Loucy (cell line): ENCODE measurements around the gene CIDEA.

Source experiments
- H2AFZ ChIP-seq: fragments of 200-600 bp; sonication (generic); 2 replicates; pipeline ENCODE4 v1.6.0; 2016; ENCODE audit warnings: antibody characterized with exemption, mild to moderate bottlenecking, low read length, moderate library complexity
- H3F3A ChIP-seq: fragments of 200-600 bp; 2 replicates; pipeline ENCODE4 v1.6.0; 2016; ENCODE audit warnings: antibody characterized with exemption, low read depth, mild to moderate bottlenecking
- H3K27me3 ChIP-seq: fragments of 200-600 bp; sonication (generic); 2 replicates; pipeline ENCODE4 v1.6.1; 2014; ENCODE audit warnings: low read length, mild to moderate bottlenecking; ENCODE audit not compliant: insufficient read depth, poor library complexity, severe bottlenecking
- H3K36me3 ChIP-seq: fragments of 200-600 bp; sonication (generic); 2 replicates; pipeline ENCODE4 v1.6.1; 2016; ENCODE audit warnings: low read length; ENCODE audit not compliant: insufficient read depth
- H3K4me1 ChIP-seq: fragments of 200-600 bp; sonication (generic); 2 replicates; pipeline ENCODE4 v1.5.1; 2014; ENCODE audit warnings: low read length, mild to moderate bottlenecking; ENCODE audit not compliant: insufficient read depth, poor library complexity, severe bottlenecking
- H3K4me2 ChIP-seq: fragments of 200-600 bp; sonication (generic); 2 replicates; pipeline ENCODE4 v1.6.0; 2014; ENCODE audit warnings: antibody characterized with exemption, low read length, low read depth, mild to moderate bottlenecking; ENCODE audit not compliant: poor library complexity, severe bottlenecking
- H3K4me3 ChIP-seq: fragments of 200-600 bp; sonication (generic); 2 replicates; pipeline ENCODE4 v1.5.1; 2014; ENCODE audit warnings: low read length, mild to moderate bottlenecking, mixed read lengths; ENCODE audit not compliant: poor library complexity, severe bottlenecking
- H3K79me2 ChIP-seq: fragments of 200-600 bp; sonication (generic); 2 replicates; pipeline ENCODE4 v1.6.1; 2014; ENCODE audit warnings: low read length; ENCODE audit not compliant: insufficient read depth
- H3K9ac ChIP-seq: fragments of 200-600 bp; sonication (generic); 2 replicates; pipeline ENCODE4 v1.6.0; 2014; ENCODE audit warnings: mild to moderate bottlenecking, low read depth, low read length, moderate library complexity; ENCODE audit not compliant: poor library complexity, severe bottlenecking
- H3K9me2 ChIP-seq: fragments of 200-600 bp; sonication (generic); replicated peaks from 2 replicates; pipeline ENCODE4 v1.6.1; 2016; ENCODE audit warnings: low read depth, low read length, mixed read lengths
- H3K9me3 ChIP-seq: fragments of 200-600 bp; sonication (generic); 2 replicates; pipeline ENCODE4 v1.6.1; 2014; ENCODE audit warnings: mild to moderate bottlenecking, antibody characterized with exemption, low read length, low read depth; ENCODE audit not compliant: insufficient read depth
- H4K20me1 ChIP-seq: fragments of 200-600 bp; sonication (generic); 2 replicates; pipeline ENCODE4 v1.6.0; 2014; ENCODE audit warnings: antibody characterized with exemption, low read length, mild to moderate bottlenecking; ENCODE audit not compliant: insufficient read depth, poor library complexity, severe bottlenecking
- CTCF ChIP-seq: fragments of 200-600 bp; sonication (generic); conservative IDR thresholded peaks from 2 replicates; pipeline ENCODE4 v1.5.1; 2014; ENCODE audit warnings: mild to moderate bottlenecking, antibody characterized with exemption, low read length
- EZH2phosphoT487 ChIP-seq: fragments of 200-600 bp; IDR thresholded peaks from 2 replicates; pipeline ENCODE4 v1.6.1; 2018; ENCODE audit warnings: antibody characterized with exemption, mild to moderate bottlenecking, moderate library complexity, borderline replicate concordance

The CIDEA gene

GRCh38 chr18:12287131-12287681 lies 33.0 kb downstream of the CIDEA start:
- H2AFZ ChIP-seq: no peak overlapping the region
- H3K36me3 ChIP-seq: no peaks in the 10 kb centered on the region
- no peaks in the 10 kb centered on the region for H3K9me3 ChIP-seq
- no peaks in the 10 kb centered on the region for H3F3A ChIP-seq
- no peaks in the 10 kb centered on the region for H3K27me3 ChIP-seq
- TF ChIP-seq EZH2phosphoT487 (no peak), CTCF (no peak)
- no peaks in the 10 kb centered on the region for H3K9me2 ChIP-seq
- no peaks in the 10 kb centered on the region for H3K79me2 ChIP-seq
- H3K9ac ChIP-seq: no peak overlapping the region
- no peak overlapping the region for H3K4me3 ChIP-seq
- H3K4me2 ChIP-seq: no peak overlapping the region
- no peaks in the 10 kb centered on the region for H4K20me1 ChIP-seq
- no peaks in the 10 kb centered on the region for H3K4me1 ChIP-seq

- no peaks in the 10 kb centered on the region for H3K79me2 ChIP-seq
- no peak overlapping the region for H3K4me3 ChIP-seq
- H3K9me3 ChIP-seq: no peaks in the 10 kb centered on the region
- no peaks in the 10 kb centered on the region for H3K36me3 ChIP-seq
- H3K9me2 ChIP-seq: no peaks in the 10 kb centered on the region
- no peak for TF ChIP-seq EZH2phosphoT487
- no peak for TF ChIP-seq CTCF
- no peaks in the 10 kb centered on the region for H3K27me3 ChIP-seq
- no peaks in the 10 kb centered on the region for H3K4me1 ChIP-seq
- H2AFZ ChIP-seq: no peak overlapping the region
- H3F3A ChIP-seq: no peaks in the 10 kb centered on the region
- no peak overlapping the region for H3K9ac ChIP-seq
- H3K4me2 ChIP-seq: no peak overlapping the region
- H4K20me1 ChIP-seq: no peaks in the 10 kb centered on the region
Observed at GRCh38 chr18:12287684-12288402, 33.7 kb downstream of the CIDEA start.

DNA sequence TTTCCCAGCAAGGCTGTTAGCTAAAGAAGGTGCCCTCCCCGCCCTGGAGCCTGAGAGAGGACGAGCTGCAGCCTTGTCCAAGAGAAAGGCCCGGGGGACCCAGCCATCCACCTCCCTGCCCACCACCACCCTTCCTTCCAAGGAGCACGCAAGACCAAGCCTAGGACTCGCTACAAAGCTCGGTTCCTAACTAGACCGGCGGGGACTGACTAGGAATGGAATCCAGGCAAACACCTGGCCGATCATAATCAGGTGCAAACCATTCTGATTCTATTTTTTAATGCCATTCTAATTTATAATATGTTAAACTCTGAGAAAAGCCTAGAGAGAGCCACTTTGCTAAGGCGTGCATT lies 34.2 kb downstream of the CIDEA start:
- Histone ChIP-seq H3K9me2 (no peaks in the 10 kb centered on the region), H3K79me2 (no peaks in the 10 kb centered on the region), H3K36me3 (no peaks in the 10 kb centered on the region), H3K9me3 (no peaks in the 10 kb centered on the region), H2AFZ (no peak overlapping the region), H3K4me1 (no peaks in the 10 kb centered on the region), H3K27me3 (no peaks in the 10 kb centered on the region), H3K4me3 (no peak overlapping the region), H3K9ac (no peak overlapping the region), H4K20me1 (no peaks in the 10 kb centered on the region), H3K4me2 (no peak overlapping the region), H3F3A (no peaks in the 10 kb centered on the region)
- TF ChIP-seq EZH2phosphoT487 (no peak), CTCF (no peak)
